ENCODE measurements around the gene SYT12.

DNA sequence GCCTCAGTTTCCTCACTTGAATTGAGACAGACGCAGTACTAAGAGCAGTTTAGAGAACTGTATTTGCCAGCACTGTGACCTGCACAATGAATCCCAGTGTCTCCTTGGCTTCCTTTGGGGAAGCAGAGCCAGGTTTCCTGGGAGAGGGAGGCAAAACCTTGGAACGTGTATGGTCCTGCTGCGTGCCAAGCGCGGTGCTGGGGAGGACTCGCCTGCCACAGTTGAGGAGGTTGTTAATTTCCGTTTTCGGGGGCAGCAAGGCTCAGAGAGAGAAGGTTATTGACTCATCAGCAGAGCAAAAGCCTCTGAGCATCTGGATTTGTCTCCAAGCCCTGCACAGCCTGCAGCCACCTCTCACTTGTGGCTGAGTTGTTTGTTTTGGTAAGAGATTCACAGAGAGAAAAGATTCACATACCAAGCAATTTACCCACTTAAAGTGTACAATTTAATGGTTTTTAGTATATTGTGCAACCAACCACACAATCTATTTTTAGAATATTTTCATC, 10.8 kb downstream of the SYT12 start:
- TF ChIP-seq, protein P1, sequence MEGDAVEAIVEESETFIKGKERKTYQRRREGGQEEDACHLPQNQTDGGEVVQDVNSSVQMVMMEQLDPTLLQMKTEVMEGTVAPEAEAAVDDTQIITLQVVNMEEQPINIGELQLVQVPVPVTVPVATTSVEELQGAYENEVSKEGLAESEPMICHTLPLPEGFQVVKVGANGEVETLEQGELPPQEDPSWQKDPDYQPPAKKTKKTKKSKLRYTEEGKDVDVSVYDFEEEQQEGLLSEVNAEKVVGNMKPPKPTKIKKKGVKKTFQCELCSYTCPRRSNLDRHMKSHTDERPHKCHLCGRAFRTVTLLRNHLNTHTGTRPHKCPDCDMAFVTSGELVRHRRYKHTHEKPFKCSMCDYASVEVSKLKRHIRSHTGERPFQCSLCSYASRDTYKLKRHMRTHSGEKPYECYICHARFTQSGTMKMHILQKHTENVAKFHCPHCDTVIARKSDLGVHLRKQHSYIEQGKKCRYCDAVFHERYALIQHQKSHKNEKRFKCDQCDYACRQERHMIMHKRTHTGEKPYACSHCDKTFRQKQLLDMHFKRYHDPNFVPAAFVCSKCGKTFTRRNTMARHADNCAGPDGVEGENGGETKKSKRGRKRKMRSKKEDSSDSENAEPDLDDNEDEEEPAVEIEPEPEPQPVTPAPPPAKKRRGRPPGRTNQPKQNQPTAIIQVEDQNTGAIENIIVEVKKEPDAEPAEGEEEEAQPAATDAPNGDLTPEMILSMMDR (IDR thresholded peaks at IDR 0.05), result no peak
- no peak for TF ChIP-seq POLR2A (IDR thresholded peaks at IDR 0.05)
